Measurements from ENCODE around the gene PRCP.

DNA sequence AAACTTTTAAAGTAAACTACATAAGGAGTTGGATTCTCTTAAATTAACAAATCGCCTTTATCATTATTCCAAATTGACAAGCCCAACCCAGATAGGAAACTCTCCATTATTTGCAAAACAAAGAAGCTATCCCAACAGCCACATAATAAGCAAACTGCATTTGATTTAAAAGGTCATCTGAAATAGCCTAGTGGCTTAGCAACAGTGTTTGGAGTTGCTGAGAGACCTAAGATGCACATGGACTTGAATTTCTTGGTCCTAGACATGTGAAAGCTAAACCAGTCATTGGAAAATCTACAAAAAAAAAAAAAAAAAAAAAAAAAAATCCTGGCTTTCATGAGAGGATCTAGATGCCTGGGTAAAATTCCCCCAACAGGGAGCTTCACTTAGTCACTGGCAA, 69.5 kb downstream of the PRCP start:
- TF ChIP-seq, protein P1, sequence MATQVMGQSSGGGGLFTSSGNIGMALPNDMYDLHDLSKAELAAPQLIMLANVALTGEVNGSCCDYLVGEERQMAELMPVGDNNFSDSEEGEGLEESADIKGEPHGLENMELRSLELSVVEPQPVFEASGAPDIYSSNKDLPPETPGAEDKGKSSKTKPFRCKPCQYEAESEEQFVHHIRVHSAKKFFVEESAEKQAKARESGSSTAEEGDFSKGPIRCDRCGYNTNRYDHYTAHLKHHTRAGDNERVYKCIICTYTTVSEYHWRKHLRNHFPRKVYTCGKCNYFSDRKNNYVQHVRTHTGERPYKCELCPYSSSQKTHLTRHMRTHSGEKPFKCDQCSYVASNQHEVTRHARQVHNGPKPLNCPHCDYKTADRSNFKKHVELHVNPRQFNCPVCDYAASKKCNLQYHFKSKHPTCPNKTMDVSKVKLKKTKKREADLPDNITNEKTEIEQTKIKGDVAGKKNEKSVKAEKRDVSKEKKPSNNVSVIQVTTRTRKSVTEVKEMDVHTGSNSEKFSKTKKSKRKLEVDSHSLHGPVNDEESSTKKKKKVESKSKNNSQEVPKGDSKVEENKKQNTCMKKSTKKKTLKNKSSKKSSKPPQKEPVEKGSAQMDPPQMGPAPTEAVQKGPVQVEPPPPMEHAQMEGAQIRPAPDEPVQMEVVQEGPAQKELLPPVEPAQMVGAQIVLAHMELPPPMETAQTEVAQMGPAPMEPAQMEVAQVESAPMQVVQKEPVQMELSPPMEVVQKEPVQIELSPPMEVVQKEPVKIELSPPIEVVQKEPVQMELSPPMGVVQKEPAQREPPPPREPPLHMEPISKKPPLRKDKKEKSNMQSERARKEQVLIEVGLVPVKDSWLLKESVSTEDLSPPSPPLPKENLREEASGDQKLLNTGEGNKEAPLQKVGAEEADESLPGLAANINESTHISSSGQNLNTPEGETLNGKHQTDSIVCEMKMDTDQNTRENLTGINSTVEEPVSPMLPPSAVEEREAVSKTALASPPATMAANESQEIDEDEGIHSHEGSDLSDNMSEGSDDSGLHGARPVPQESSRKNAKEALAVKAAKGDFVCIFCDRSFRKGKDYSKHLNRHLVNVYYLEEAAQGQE (IDR thresholded peaks at IDR 0.05; ENCODE audit: insufficient read depth in 1 of 2, low read depth in 2 of 2, low read length in 2 of 2), result no peak
- no peak for TF ChIP-seq POLR2AphosphoS5 (IDR thresholded peaks at IDR 0.05; ENCODE audit: low read depth, low read length)
- TF ChIP-seq SIN3A (IDR thresholded peaks at IDR 0.05; ENCODE audit: borderline replicate concordance, insufficient read depth, low read length), result no peak
- no peak for TF ChIP-seq TAF1 (IDR thresholded peaks at IDR 0.05; ENCODE audit: borderline replicate concordance, insufficient read depth, low read length)
- no peak for TF ChIP-seq FOXP2 (optimal IDR thresholded peaks at IDR 0.05; ENCODE audit: borderline replicate concordance, extremely low read depth, extremely low read length, insufficient read depth)
